A204.1 (cell line): Measurements from ENCODE around the gene DTHD1.

Experiments used
- FAIRE-seq: peaks from 2 replicates; lab custom pipeline; 2012; peaks lifted over from hg19 to GRCh38; lab: Jason Lieb, UNC

The DTHD1 gene

DNA sequence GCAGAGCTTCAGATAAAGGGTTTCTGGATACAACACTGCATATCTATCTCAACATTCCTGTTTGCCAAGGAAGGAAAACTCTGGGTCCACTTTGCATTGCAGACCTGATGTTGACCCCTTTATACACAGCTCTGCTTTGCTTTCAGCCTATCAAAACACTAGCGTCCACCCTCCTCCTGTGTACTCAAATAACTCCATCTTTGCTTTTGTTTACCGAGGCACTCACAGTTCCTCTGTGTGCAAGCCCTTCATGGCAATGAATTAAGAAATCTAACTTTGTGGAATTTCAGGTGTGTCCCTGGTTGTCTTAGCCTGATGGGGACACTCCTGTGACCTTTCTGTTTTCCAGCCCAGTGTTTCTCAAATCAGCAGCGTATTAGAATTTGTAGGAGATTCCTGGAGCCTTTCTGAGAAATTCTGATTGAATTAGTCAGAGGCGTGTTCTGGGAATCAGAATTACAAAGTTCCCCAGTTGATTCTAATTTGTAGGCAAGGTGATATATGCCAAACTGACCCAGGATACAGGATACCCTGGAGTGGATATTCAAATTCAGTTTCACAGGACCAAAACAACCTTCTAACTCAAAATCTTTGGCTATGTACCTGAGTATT lies 68.6 kb downstream of the DTHD1 start:
- FAIRE-seq = no peak

DNA sequence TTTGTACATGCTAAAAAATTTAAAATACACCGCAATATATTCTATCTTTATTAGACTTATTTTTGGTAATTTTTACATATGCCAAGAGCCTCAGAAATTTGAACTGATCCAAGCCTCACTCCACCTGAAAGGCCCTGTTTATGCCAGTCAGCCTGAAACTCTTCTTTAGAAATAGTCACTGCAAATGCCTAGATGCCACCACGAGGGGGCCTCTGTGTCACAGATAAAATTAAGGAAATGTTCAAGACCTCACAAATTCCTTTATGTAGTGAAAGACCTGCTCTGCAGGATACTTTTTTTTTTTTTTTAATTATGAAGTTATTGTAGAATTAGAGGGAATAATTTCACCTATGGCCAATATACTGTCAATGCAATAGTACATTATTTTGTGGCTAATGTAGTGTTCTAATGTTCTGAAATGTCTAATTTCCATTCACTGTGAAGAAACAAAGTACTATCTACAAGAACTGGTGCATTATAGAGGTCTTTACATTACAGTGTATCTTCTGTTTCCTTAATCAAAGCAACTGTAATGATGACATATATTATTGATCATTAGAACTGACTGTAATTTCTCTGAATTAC lies 69.8 kb downstream of the DTHD1 start:
- FAIRE-seq = peak; percentile 92

DNA sequence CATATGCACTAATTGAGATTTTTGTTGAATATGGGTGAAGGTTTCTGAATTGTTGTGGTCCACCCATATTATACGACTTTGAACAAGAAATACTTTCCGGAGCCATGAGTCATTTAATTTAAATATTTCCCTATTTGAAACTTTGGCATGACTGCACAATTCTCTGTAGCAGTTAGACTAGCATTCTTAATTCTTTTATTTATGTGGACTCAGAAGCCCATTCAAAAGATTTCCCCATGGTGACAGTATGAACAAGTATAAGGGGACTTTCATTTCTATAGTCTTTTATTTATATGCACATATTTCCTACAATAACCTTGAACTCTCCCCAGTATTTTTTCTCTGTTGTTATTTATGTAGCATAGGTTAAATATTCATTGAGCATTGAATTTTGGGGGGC lies 72.6 kb downstream of the DTHD1 start:
- no peak for FAIRE-seq

DNA sequence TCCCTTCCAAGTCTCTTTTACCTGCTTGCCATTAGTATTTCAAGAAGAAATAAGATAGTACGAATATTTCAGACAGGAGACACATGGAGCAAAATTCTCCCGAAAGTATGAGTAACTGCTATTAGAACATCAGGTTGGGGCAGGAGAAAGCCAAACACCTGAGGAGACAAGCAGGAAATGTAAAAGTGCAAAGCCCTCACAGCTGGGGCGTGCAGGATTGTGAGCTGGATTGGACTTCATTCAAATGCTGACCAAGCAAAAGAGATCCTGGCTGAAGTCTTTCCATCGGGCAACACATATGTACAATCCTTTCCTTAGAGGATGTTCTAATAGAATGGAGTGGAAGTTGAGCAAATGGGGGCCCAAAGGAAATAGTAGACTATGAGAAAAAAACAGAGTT lies 76.8 kb downstream of the DTHD1 start:
- no peak for FAIRE-seq

DNA sequence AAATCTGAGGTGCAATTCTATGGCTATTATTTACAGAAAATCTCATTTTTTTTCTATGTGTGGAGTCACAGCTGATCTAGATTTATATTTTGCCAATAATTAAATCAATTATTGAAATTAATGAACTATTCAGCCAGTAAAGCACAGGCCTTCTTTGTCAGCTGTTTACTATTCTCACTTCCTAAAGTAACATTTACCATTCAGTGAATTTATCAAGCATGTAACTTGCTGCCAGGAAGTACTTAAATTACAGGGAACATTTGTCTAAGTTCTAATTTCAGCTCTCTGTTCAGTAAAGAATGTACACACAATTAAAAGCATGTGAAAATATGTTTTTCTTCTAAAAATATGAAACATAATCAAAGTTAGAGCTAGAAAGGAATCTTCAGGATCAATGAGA lies 79.3 kb downstream of the DTHD1 start:
- FAIRE-seq = no peak

DNA sequence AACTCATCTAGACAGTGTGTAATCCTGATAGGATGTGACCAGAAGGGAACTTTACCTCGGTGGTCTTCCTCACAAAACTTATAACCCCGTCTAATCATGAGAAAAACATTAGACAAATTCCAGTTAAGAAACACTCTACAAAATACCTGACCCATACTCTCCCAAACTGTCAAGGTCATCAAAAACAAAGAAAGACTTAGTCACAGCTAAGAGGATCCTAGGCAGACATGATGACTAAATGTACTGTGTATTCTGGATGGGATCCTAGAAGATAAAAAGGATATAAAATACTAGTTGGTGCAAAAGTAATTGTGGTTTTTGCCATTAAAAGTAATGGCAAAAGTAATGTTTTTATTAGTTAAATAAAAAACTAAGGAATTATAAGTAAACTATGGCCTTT lies 81.6 kb downstream of the DTHD1 start:
- FAIRE-seq = no peak

DNA sequence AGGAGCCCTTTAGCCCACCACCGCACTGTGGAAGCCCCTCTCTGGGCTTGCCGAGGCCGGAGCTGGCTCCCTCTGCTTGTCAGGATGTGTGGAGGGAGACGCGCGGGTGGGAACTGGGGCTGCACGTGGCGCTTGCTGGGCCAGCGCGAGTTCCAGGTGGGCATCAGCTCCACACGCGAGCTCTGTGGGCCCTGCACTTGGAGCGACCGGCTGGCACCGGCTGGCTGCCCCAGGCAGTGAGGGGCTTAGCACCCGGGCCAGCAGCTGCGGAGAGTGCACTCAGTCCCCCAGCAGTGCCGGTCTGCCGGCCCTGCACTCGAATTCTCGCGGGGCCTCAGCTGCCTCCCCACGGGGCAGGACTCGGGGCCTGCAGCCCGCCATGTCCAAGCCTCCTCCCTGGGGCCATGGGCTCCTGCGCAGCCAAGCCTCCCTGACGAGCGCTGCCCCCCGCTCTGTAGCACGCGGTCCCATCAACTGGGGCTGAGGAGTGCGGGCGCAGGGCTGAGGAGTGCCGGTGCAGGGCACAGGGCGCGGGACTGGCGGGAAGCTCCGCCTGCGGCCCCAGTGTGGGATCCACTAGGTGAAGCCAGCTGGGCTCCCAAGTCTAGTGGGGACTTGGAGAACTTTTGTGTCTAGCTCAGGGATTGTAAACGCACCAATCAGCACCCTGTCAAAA lies 93.6 kb downstream of the DTHD1 start:
- FAIRE-seq = no peak

DNA sequence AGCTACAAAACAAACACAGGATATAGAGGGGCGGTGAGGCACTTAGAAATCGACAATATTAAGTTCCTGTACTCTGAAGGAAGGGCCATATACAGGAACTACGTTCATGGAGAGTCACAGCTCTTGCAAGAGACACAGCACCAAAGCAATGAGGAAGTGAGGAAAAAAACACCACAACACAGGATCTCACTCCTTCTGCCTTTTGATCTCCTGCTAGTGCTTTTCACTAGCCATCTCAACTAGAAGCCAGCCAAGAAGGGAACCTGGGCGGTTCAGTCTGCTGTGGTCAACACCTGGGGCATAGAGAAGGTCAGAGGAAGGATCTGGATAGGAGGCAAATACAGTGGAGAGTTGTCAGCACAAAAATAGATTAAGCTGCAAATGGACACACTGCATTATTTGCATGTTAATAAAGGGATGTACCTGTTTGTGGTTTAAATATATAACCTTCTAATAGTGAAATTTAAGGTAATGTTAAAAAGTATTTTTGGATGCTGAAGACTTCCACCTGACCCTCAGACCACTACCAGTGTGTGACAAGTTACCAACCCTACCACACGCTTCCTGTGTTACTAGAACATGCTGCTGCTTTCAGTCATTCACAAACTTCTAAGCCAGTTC lies 104.6 kb downstream of the DTHD1 start:
- FAIRE-seq = no peak

DNA sequence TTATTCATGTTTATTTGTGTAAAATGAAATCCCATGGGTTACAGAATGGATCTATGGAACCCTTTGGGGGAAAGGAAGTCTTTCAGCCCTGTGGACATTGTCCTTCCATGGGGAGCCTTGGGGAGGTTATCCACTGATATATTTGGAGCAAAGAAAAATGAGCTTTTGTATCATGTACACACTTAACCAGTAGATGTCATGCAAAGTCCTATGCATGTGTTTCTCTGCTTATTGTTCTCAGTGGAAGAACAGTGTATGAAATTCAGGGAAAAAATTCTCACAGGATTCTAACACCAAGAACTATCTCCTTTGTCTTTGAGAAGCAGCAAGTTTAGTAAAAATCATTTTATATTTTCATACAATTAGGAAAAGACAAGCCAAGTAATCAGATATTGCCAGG lies 105.3 kb downstream of the DTHD1 start:
- FAIRE-seq = no peak

DNA sequence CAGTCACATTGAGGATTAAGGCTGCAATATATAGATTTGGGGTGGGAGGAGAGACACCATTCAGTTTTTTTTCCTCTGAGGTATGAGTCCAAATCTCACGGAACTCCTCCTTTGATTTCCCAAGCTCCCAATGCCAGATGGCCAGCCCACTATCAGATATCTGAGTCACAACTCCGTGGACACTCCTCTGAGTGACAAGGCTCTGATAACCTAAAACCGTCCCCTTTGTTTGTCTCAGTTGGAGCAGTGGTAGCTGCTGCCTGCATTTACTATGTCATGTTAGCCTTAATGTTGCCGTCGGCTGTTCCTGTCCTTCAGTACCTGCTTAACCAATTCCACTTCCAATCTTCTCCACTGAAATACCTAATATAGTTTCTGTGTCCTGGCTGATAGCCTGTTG lies 107.3 kb downstream of the DTHD1 start:
- no peak for FAIRE-seq

DNA sequence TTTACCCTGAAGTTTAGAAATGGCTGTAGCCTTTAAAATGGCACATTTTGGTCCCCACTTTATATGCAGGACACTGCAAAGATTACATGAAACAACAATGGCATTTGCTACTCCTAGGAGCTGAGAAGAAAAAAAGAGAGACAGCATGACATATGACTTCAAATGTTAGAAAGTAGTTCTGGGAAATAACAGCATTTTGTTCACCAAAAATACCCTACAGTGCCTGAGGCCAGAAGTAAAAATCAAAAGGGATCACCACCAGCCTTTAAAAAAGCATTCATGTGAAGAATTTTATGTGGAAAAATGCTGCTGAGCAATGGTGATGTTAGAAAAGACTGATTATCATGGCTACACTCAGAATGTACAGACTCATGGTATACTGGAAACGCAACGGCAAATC lies 110.0 kb downstream of the DTHD1 start:
- FAIRE-seq = no peak

DNA sequence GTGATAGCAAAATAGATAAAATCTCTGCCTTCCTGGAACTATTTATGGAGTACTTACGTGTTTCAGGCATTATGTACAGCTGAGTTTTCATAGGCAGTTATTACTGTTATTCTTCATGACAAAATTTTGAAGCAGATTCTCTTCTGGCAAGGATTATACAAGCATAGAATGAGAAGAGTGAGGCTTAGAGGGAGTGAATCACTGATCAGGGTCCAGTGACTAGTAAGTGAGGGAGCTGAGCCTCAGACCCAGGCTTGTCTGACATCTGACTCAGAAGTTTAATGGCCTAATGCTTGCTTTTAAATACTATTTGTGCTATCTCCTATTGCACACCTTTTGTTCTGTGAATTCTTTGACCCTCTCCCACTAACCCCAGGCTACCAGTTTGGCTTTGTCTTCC lies 110.6 kb downstream of the DTHD1 start:
- no peak for FAIRE-seq

DNA sequence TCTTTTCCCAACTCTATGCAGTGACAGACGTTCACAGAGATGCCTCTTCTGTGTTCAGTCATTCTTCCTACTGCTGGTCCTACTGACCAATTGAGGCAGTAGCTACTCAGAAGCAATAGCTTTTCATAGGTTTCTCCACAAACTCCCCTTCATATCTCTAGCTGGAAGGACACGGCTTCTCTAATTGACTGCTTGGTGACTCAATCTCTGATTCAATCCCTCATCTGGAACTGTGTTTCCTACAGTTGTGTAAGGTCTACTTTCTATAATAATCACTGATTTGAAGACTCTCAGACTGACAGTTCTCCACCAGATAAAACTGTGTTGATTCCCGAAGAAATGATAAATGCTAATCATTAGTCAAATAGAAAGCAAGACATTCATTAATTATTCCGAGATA lies 111.5 kb downstream of the DTHD1 start:
- FAIRE-seq = no peak
